Left lung (tissue), 10 donors: Measurements from ENCODE around the gene POU6F2. TPM values are rescaled to one million over a fixed set of nuclear protein-coding genes. Genes with fewer than 3 reads are reported as not detected.

Experiments
- ATAC-seq: fragments of 200-7000 bp; cut with Tn5 transposase; one replicate; pipeline ENCODE4 v1.9.1; 2020; ENCODE audit warnings: moderate library complexity
- DNase-seq, 4 donors: peaks; one replicate each; pipeline ENCODE4 v3.0.0-alpha.2; 2013 to 2020
- H3K27ac ChIP-seq, 2 donors: fragments of 200-600 bp; sonication (generic) in 1 of 2; one replicate each; pipeline versions ENCODE4 v1.5.0 to v1.8.0; 2020 to 2021
- H3K27me3 ChIP-seq, 2 donors: fragments of 200-600 bp; sonication (generic) in 1 of 2; one replicate each; pipeline versions ENCODE4 v1.5.0 to v1.8.0; 2020 to 2021
- H3K36me3 ChIP-seq, 2 donors: fragments of 200-600 bp; sonication (generic) in 1 of 2; one replicate each; pipeline versions ENCODE4 v1.5.0 to v1.8.0; 2020 to 2021
- H3K4me1 ChIP-seq, 2 donors: fragments of 200-600 bp; one replicate each; pipeline ENCODE4 v1.8.0; 2021
- H3K4me3 ChIP-seq, 2 donors: fragments of 200-600 bp; sonication (generic) in 1 of 2; one replicate each; pipeline versions ENCODE4 v1.5.0 to v1.8.0; 2020 to 2021; ENCODE audit warnings: mild to moderate bottlenecking in 1 of 2
- H3K9me3 ChIP-seq, 2 donors: fragments of 200-600 bp; sonication (generic) in 1 of 2; one replicate each; pipeline versions ENCODE4 v1.5.0 to v1.8.0; 2020 to 2021
- intact Hi-C, 2 donors: fragments of 100-400 bp; cut with DNase I; formaldehyde crosslinking; loops; one replicate each; pipeline versions ENCODE4 v1.11.2 to v1.14.2; 2022
- polyA plus RNA-seq, 6 donors: library from polyadenylated mRNA; unstranded; fragments of 120-200 nt; gene quantifications; one replicate each; pipeline ENCODE4 v1.2.1, GENCODE V29; 2013; ENCODE audit not compliant: insufficient read length in 6 of 6
- total RNA-seq, 2 donors: library from RNA; stranded (reverse); fragmentation: NEBNext Ultra II Directional; extraction: Animal tissue kit (Norgen Biotek cat#: 25700); gene quantifications; one replicate each; pipeline ENCODE4 v1.2.1, GENCODE V29; 2021
- TF ChIP-seq, protein P1 (sequence below), 2 donors: fragments of 200-600 bp; sonication (generic) in 1 of 2; IDR thresholded peaks; one replicate each; pipeline versions ENCODE4 v1.5.0 to v1.8.0; 2021; ENCODE audit warnings: antibody characterized with exemption in 2 of 2
- donor health status: DM: no; HTN: yes; CAD: no.
- donor health status: DM: no; HTN: no; CAD: no.

The POU6F2 gene
- total and polyA plus RNA-seq, 8 donors = 0.08 to 0.32 (median 0.18) TPM; not detected in 3

DNA sequence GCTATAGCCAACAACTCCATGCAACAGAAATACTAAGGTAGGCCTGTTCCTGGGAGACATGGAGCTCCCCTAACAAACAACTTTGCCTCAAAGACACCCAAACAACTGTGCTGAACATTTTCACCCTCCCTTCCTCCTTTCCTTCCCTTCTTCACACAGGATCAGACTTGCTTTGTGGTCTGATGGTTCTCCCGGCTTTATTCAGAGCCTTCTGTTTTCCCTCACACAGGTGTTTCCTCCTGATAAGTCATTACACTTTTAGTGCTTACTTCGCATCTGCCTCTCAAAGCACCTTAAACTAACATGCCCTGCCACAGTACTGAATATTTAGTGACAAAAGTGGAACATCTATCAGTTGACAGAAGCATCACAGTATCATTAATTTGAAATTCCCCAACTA lies 532.2 kb downstream of the POU6F2 start:
- intact Hi-C loops = no loop called here
- Histone ChIP-seq H3K4me1 (peaks cover 0 to 5% of the 10 kb centered on the region in 2 donors), H3K36me3 (no peaks in the 10 kb centered on the region), H3K27me3 (no peaks in the 10 kb centered on the region), H3K4me3 (no peak overlapping the region), H3K9me3 (no peaks in the 10 kb centered on the region), H3K27ac (no peak overlapping the region)
- ATAC-seq = no peak
- no peak for DNase-seq
- TF ChIP-seq, protein P1, sequence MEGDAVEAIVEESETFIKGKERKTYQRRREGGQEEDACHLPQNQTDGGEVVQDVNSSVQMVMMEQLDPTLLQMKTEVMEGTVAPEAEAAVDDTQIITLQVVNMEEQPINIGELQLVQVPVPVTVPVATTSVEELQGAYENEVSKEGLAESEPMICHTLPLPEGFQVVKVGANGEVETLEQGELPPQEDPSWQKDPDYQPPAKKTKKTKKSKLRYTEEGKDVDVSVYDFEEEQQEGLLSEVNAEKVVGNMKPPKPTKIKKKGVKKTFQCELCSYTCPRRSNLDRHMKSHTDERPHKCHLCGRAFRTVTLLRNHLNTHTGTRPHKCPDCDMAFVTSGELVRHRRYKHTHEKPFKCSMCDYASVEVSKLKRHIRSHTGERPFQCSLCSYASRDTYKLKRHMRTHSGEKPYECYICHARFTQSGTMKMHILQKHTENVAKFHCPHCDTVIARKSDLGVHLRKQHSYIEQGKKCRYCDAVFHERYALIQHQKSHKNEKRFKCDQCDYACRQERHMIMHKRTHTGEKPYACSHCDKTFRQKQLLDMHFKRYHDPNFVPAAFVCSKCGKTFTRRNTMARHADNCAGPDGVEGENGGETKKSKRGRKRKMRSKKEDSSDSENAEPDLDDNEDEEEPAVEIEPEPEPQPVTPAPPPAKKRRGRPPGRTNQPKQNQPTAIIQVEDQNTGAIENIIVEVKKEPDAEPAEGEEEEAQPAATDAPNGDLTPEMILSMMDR (IDR thresholded peaks at IDR 0.05) = no peak

DNA sequence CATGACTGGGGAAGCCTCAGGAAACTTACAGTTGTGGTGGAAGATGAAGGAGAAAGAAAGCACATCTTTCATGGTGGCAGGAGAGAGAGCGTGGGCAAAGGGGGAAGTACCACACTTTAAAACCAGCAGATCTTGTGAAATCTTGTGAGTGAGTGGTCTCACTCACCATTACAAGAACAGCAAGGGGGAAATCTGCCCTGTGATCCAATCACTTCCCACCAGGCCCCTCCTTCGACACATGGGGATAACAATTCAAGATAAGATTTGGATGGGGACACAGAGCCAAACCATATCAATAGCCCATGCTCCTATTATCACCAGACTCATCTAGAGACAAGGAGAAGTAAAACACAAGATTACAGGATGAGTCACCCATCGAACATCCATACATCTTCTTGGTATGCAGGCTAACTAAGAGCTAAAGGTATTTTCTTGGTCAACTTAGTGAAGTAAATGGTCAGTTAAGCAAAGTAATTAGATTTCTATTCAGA lies 533.2 kb downstream of the POU6F2 start:
- intact Hi-C loops = no loop called here
- DNase-seq (no peak), ATAC-seq (no peak)
- Histone ChIP-seq H3K4me1 (peaks cover 0 to 5% of the 10 kb centered on the region in 2 donors), H3K4me3 (no peak overlapping the region), H3K27me3 (no peaks in the 10 kb centered on the region), H3K27ac (no peak overlapping the region), H3K9me3 (no peaks in the 10 kb centered on the region), H3K36me3 (no peaks in the 10 kb centered on the region)
- TF ChIP-seq, protein P1 (IDR thresholded peaks at IDR 0.05) = no peak

DNA sequence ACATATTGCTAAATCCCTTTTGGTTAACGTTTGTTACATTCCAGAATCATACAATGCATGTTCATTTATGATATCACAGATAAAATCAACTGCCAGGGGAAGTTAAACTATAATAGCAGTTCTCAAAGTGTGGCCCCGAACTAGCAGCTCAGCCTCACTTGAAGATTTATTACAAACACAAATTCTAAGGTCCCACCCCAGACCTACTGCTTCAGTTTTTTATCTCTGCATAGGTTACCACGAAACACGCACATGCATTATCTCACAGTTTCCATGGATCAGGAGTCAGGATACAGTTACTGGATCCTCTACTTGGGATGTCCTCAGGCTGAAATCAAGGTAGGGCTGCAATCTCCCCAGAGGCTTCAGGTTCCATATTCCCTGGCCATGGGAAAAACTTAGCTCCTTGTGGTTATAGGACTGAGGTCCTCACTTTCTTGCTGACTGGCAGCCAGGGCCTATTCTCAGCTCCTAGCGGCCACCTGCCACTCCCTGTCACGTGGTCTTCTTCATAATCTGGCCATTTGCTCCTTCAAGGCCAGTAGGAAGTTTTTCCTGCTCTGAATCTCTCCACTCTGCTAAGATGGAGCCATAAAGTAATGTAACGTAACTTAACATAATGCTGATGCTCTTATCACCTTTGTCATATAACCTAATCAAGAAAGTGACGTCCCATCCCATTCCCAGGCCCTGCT lies 538.0 kb downstream of the POU6F2 start:
- Histone ChIP-seq H3K27me3 (no peaks in the 10 kb centered on the region), H3K27ac (no peak overlapping the region), H3K36me3 (no peaks in the 10 kb centered on the region), H3K4me1 (peaks cover 0 to 6% of the 10 kb centered on the region in 2 donors), H3K9me3 (no peaks in the 10 kb centered on the region), H3K4me3 (no peak overlapping the region)
- DNase-seq = no peak
- ATAC-seq = no peak
- intact Hi-C loops = no loop called here
- TF ChIP-seq, protein P1 (IDR thresholded peaks at IDR 0.05) = no peak

DNA sequence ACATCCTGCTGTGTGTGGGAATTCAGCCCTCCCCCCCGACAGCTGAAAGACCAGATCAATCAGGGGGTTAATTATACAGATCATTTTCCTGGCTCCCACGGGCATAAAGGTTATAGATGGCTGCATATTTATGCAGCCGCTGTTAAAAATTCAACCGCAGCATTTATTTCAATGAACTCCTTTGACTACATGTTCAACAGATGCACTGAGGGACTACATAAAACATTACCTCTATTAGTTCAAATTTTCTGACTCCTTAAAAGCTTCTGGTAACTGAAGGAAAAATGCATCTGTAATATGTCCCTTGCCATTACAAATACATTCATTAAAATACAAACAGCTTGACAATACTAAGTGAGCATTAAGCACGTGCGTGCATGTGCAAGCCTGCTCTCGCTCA lies 538.8 kb downstream of the POU6F2 start:
- peaks cover 0 to 6% of the 10 kb centered on the region in 2 donors for H3K4me1 ChIP-seq
- no peaks in the 10 kb centered on the region for H3K27me3 ChIP-seq
- intact Hi-C loops = no loop called here
- no peaks in the 10 kb centered on the region for H3K9me3 ChIP-seq
- TF ChIP-seq, protein P1 (IDR thresholded peaks at IDR 0.05) = no peak
- DNase-seq = no peak
- H3K4me3 ChIP-seq = no peak overlapping the region
- H3K36me3 ChIP-seq = no peaks in the 10 kb centered on the region
- no peak for ATAC-seq
- H3K27ac ChIP-seq = no peak overlapping the region

DNA sequence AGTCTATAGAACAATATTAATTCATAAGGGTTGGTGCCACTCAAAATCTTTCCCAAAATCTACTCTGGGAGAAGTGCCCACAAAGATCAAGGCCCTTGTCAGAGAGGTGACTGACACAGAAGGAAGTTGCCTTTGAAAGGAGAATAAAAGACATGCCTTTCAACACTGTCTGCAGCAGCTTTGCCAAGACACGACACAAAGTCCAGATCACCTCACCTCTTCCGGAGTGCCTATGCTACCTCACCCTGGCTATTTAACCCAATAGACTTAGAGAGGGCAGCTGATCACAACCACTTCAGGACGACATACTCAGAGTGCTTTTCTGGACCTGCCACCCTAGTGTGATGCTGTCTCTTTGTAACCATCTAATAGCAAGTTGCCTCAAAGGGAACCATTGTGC lies 539.5 kb downstream of the POU6F2 start:
- ATAC-seq = no peak

More for the DNA sequence above, 539.5 kb downstream of the POU6F2 start:
- H3K9me3 ChIP-seq = no peaks in the 10 kb centered on the region
- TF ChIP-seq, protein P1 (IDR thresholded peaks at IDR 0.05) = no peak
- intact Hi-C loops = no loop called here
- H3K36me3 ChIP-seq = no peaks in the 10 kb centered on the region
- H3K4me1 ChIP-seq = peaks cover 0 to 6% of the 10 kb centered on the region in 2 donors
- no peak for DNase-seq
- H3K27ac ChIP-seq = no peak overlapping the region
- H3K27me3 ChIP-seq = no peaks in the 10 kb centered on the region
- H3K4me3 ChIP-seq = no peak overlapping the region

Other genes with a start within 250 kb of the POU6F2 start
- gene VPS41, start 68.7 kb upstream of the POU6F2 start, total RNA-seq = 10 to 100 TPM; 79.1 to 99.9 TPM
- 10 to 100 TPM; 63.0 to 90.3 (median 82.3) TPM for gene VPS41, start 68.7 kb upstream of the POU6F2 start, polyA plus RNA-seq